GM19239 (cell line): ENCODE results near the gene UNC80.
"Not testable (repeated sequence)": the region's sequence is repeated elsewhere in the genome, so short reads cannot be mapped to it uniquely, and the experiment has no call there.

Source experiments
- DNase-seq: peaks from one replicate; pipeline ENCODE4 v3.0.0; 2011; ENCODE audit warnings: low spot score; ENCODE audit not compliant: insufficient read length
- FAIRE-seq: peaks from 2 replicates; lab custom pipeline; 2011; peaks lifted over from hg19 to GRCh38; lab: Jason Lieb, UNC

Gene UNC80

DNA sequence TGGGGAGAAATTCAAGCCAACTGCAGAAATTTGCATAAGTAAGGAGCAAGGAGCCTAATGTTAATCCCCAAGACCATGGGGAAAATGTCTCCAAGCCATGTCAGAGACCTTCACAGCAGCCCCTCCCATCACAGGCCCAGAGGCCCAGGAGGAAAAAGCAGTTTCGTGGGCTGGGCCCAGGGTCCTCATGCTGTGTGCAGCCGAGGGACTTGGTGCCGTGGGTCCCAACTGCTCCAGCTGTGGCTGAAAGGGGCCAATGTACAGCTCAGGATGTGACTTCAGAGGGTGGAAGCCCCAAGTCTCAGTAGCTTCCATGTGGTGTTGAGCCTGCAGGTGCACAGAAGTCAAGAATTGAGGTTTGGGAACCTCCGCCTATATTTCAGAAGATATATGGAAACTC is 23.8 kb downstream of the UNC80 start:
- not testable (repeated sequence) for FAIRE-seq, DNase-seq

DNA sequence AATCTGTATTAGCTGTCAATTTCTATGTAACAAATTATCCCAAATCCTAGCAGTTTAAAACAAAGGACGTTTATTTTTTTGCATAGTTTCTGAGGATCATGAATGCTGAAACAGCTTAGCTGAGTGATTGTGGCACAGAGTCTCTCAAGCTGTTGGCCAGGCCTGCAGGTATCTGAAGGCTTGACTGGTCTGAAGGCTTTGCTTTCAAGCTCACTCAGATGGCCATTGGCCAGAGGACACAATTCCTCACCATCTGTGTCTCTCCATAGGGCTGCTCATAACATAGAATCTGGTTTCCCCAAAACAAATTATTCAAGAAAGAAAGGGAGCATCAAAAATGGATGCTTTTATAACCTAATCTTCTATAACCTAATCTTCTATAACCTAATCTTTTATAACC is 33.7 kb downstream of the UNC80 start:
- no peak for FAIRE-seq
- no peak for DNase-seq

DNA sequence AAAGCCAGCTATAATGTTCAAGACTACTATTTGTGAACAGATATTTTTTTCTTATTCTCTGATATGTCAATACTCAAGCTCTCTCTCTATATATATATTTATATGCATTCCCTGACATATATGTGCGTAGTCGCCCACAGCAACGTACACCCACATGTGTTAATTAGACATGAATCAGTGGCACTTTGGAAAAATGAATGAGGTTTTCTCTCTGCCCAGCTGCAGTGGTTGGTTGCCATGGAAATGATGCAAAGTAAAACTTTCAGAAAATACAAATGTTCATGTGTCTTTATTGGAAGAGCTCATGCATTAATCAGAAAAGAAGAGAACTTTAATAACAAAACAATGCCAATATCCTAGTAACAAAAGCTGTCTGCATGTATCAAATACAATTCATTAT is 34.7 kb downstream of the UNC80 start:
- no peak for DNase-seq
- FAIRE-seq: no peak

DNA sequence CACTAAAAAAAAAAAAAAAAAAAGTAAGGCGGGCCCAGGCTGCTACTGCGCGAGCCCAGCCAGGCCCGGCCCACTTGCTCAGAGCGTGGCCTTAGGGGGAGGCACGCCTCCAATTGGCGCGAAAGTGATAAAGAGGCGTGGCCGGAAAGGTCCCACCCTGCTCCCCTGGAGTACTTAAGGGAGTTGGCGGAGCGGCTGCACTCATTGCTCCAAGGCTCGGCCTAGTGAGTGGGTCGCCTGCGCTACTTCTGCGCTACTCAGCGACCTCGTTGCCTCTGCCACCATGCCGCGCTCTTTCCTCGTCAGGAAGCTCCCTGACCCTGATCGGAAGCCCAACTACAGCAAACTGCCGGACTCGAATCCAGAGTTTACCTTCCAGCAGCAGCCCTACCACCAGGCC is 36.9 kb downstream of the UNC80 start:
- FAIRE-seq: no peak
- DNase-seq: no peak

DNA sequence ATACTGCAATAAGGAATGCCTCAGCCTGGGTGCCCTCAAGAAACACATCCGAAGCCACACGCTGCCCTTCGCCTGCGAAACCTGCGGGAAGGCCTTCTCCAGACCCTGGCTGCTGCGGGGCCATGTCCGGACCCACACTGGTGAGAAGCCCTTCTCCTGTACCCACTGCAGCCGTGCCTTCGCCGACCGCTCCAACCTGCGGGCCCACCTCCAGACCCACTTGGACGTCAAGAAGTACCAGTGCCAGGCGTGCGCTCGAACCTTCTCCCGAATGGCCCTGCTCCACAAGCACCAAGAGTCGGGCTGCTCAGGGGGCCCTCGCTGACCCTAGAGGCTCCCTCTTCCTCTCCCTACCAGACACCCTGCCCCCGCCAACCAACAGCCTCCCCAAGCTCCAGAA is 37.6 kb downstream of the UNC80 start:
- no peak for FAIRE-seq
- DNase-seq: no peak

DNA sequence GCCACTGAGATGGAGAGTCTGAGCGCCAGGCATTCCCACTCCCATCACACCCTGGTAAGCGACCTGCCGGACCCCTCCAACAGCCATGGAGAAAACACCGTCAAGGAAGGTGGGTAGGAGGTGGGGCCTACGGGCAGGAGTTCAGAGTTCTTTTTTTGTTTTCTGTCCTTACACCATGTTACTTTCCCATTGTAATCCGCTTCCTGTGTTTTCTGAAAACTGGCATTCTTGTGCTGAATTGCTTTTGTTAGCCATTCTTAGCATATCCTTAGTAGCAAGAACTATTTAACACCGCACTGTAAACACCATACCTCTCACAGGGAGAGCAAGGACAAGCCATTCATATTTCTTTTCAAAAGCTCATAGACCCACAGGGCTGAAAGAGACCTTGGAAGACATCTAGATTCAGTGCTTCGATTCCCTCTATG is 46.2 kb downstream of the UNC80 start:
- no peak for FAIRE-seq
- DNase-seq: no peak

DNA sequence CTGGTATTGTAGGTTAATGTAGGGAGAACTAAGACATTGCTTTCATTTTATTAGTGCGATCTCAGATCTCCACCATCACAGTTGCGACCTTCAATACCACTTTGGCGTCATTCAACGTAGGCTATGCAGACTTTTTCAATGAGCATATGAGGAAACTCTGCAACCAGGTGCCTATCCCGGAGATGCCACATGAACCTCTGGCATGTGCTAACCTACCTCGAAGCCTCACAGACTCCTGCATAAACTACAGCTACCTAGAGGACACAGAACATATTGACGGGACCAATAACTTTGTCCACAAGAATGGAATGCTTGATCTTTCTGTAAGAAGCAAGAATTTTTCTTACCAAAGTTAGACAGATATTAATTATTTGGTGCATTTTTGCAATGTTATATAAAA is 47.3 kb downstream of the UNC80 start:
- DNase-seq (no peak), FAIRE-seq (no peak)

DNA sequence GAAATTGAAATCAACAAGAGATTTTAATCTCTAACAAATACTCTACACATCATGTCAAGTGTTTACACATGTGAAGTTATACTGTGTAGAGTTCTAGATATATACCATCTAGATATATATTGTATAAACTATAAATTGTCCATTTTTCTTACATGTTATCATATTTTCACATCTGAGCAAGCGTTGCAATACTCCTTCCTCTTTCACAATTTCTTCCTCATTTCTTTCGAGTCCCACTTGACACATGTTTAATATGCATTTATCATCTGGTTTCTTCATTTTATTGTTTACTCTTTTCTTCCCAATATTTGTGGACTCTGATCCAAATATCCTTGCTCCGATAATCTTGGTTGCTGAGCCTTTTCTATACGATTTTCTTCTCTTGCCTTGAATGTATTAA is 50.2 kb downstream of the UNC80 start:
- no peak for FAIRE-seq
- DNase-seq: no peak

DNA sequence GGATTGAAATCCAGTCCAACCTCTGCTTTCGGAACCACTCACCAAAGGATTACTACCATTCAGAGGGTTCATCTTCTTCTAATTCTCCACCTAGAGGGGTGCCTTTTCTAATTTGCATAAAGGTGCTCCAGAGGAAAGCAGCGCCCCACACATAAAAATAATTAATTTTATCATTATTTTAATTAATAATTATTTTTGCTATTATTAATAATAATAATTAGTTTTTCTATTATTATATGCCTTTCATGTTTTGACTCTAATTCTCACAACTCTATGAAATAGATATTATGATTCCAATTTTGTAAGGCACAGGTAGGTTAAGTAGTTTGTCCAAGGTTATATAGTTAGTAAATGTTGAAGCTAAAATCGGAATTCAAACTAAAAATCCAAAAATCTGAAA is 51.9 kb downstream of the UNC80 start:
- no peak for FAIRE-seq
- DNase-seq: no peak

DNA sequence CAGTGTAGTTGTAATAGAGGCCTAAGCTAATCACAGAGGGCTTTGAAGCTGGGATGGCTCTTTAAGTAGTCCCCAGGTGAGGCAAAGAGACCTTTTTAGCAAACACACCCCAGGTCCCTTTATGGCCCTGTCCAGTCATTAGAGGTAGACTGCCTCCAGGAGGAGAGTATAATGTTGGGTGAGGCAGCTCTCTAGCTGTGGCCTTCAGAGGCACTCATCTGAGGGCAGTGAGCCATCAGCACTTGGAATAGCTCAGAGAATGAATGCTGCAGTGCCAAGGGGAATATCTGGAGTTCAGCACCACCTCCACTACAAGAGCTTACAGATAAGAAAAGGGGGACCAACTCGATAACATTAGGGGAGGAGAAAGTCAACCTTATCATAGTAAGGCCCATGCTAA is 52.8 kb downstream of the UNC80 start:
- no peak for DNase-seq
- no peak for FAIRE-seq

DNA sequence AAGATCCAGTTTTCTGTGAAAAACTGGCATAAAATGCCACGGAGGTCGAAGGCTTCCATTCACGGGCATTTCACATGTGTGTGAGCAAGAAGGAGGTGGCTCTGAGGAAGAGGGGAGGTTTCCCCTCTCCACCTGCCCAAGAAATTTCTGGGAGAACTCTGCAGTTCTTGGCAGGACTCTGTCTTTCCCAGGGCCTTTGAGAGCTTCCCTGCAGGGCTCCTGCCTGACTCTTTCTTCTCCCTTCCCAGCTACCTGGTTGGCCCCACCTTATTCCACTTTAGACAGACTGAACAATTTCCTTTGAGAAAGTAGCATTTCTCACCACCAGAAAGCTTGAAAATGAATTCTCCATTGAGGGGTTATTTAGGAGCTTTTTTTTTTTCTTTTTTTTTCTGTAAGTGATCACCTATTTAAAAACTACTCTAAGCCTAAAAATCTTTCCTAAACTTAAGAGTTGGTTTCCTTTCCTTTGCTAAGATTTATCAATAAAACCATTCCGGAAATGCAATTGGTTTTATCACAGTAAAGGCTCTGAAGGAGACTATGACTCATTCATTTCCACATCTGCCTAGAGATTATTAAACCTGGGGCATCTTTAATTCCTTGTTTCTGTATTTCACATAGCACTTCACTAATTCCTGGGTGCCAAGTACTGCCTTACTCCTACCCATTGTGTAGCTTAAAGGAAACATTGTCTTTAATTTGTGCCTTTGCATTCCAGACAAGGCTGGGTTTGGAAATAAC is 59.3 kb downstream of the UNC80 start:
- DNase-seq (no peak), FAIRE-seq (no peak)

DNA sequence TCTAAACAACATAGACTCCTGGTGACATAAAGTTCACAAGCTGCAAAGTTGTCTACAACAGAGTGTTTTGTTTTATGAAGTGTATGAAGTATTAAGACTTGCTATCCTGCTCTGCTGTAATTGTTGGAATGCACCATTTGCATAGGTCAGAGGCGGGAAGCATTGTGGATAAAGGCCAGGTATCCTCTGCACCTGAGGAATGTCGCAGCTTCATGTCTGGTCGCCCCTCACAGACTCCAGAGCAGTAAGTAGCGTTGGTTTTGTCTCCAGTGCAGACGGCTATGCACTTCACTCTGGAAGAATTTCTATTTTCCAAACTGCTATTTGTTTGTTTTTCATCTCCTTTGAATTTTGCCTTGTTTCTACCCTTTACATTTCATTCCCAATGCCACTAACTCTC is 63.1 kb downstream of the UNC80 start:
- DNase-seq: no peak
- FAIRE-seq: no peak

DNA sequence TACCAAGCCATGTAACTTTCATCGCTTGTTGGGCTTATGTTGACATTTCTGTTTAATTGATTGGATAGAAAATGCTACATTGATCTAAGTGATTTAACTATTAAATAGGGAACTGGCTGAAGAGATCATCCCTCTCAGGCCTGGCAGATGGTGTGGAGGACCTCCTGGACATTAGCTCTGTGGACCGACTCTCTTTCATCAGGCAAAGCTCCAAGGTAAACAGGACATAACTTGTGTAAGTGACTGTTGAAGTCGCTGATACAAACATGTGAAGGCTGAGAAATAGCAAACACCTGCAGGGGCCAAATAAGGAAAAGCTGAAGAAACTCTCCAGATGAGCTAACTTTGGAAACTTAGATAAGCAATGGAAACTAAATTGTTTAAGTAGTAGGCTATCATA is 68.8 kb downstream of the UNC80 start:
- FAIRE-seq: no peak
- DNase-seq: no peak

DNA sequence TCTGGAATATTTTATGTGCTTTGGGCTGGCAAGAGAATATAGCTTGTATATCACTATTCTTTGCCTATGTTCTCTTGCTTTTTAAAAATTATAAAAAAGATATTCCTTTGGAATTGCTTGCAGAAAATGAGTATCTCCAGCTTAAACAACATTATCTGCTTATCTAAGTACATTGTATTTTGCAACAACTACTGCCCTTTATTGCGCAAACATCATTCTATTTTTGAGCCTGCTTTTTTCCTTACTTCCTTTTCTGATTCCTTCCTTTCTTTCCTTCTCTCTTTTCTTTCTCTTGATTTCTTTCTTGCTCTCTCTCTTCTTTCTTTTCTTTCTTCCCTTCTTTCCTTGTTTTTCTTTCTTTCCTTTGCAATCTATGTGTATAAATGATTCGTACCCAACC is 74.0 kb downstream of the UNC80 start:
- FAIRE-seq (no peak), DNase-seq (no peak)

DNA sequence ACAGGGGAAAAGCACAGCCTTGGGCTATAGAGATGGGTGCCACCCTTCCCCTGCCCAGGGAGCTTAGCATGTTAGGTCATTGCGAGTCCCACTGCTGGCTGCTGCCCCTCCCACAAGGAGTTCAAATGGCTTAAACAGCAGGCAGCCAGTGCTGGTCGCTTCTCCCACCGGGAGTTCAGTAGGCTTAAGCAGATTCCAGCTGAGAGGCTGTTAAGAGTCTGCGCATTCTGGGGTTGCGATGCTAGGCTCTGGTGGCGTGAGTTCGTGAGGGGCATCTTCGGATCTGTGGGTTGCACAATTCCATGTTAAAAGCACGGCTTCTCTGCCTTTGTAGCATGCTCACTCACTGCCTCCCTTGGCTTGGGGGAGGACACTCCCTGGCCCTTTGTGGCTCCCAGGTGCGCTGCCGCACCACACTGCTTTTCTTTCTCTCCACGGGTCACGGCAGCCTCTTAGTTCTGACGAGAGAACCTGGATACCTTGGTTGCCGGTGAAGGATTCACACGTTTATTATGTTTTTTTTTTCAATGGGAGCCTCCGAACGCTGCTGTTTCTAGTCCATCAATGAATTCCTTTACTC is 93.2 kb downstream of the UNC80 start:
- no peak for DNase-seq
- FAIRE-seq: no peak

DNA sequence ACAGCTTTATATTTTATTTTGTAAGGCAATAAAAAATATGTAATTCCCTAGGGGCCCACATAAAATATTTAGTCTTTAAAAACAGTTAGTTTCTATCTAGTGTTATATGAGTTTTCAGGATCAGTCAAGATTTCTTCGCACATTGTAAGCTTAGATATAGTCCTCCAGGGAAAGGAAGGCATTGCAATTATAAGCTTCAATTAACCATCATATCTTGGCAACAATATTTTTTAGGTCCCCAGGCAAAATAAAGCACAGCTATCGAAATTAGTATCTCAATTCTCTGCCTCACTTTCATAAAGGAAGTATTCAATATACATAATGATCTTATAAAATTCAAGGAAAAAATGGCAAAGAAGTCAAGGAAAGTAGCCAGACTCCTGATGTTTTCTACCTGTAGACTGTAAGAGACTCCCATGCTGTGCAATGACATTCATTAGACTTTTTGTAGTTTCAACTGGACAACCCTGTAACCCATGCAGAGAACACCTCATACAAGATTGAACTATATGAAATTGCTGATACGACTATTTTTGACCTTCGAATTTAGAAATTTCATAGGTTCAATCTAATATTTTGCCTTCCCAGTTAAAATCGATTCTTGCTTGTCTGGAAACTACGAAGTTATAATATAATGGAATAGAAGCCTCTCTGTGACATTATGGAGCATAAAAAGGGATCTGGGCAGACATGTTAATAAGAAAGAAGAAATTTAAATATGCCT is 96.8 kb downstream of the UNC80 start:
- FAIRE-seq (no peak), DNase-seq (no peak)

DNA sequence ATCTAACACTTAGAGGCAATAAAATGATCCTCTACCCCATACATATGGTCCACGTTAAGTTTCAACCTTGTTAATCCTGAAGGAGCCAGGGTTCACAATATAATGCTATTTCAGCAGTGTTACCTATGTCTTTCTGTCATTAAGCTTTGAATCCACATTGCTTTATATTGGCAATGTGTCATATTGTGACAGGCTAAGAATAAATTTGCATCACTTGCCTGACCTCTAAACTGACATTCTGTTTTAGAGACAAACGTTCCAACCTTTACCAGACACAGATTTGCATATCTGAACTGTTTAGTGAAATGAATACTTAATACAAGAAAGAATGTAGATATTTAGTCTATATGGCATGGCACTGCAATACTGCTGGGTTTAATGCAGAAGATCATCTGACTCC is 98.4 kb downstream of the UNC80 start:
- no peak for FAIRE-seq

DNA sequence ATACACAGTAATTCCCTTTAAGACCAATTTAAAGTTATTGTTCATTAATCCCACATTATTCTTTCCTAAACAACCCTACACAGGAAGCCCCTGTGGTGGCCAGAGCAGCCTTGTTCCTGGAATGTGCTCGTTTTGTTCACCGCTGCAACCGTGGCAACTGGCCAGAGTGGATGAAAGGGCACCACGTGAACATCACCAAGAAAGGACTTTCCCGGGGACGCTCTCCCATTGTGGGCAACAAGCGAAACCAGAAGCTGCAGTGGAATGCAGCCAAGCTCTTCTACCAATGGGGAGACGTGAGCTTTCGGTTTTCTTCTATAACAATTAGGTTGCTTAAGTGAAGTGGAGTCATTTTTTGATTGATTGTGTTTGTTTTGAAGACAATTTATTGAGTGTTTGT is 101.0 kb downstream of the UNC80 start:
- DNase-seq (no peak), FAIRE-seq (no peak)

More for the DNA sequence above, 98.4 kb downstream of the UNC80 start:
- DNase-seq: no peak

DNA sequence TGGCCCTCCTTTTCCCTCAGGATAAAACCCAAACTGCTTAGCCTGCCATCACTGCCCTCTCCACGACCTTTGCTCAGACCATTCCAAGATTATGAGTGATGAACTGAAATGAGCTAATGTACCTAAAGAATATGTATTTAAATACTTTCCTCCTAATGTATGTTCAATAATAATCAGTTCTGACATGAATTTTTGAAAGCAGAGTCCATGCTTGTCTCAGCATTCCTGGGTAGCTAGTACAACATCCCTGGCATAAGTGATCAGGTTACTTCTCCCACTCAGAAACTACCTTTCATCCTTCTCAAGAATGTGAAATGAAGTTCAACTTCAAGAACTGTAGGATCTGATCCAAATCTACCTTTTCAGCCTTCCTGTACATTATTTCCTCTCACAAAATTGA is 103.6 kb downstream of the UNC80 start:
- FAIRE-seq: no peak

DNA sequence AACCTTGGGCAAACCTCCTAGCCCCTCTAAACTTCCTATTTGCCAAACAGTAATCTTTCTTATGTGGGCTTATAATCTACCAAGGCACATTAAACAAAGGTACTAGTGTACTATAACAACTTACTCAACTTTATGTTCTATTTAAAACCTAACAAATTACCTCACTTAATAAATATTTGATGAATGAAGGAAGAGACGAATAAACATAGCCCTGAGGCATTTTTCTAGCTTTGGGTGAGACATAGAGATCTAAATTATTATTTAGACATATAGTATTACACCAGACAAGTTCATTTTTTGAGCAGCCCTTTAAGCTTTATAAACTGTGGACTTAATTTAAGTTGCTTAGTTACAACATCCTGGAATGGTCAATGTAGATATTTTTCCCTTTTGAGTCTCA is 104.6 kb downstream of the UNC80 start:
- no peak for FAIRE-seq
- no peak for DNase-seq

More for the DNA sequence above, 103.6 kb downstream of the UNC80 start:
- DNase-seq: no peak

DNA sequence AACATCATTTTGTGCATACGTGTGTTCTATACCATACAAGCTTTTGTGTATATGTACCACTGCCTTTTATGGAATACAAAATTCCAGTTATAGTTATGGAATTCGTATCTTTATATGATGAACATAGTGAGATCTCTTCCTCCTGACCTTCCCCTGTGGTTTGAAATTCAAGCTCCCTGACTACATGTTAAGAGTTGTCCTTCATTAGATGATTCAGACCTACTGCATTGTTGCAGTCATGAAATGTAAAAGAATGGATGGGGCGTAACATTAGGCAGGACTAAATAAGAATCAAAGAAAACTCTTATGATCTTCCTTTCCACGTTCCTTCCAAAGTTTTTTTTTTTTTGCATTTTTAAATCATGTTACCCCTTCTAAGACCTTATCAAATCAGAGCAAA is 107.1 kb downstream of the UNC80 start:
- DNase-seq (no peak), FAIRE-seq (no peak)

DNA sequence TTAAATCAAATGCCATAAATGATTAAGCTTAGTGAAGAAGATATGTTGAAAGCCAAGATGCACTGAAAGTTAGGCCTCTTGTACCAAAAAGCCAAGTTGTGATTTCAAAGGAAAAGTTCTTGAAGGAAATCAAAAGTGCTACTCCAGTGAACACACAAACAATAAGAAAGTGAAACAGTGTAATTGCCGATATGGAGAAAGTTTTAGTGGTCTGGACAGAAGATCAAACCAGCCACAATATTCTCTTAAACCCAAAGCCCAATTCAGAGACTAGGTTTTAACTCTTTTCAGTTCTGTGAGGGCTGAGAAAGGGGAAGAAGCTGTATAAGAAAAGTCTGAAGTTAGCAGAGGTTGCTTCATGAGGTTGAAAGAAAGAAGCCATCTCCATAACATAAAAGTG is 129.0 kb downstream of the UNC80 start:
- DNase-seq (no peak), FAIRE-seq (no peak)
